Heart right ventricle (tissue), 16 donors: ENCODE results near the gene ADGRG6. TPM values are rescaled to one million over a fixed set of nuclear protein-coding genes. Genes with fewer than 3 reads are reported as not detected.

Experiments used
- ATAC-seq, 8 donors: fragments of 200-7000 bp; cut with Tn5 transposase; one replicate each; pipeline ENCODE4 v1.9.1; 2020; ENCODE audit warnings: mild to moderate bottlenecking in 8 of 8, moderate library complexity in 8 of 8, moderate number of reproducible peaks in 1 of 8
- DNase-seq, 2 donors: peaks; one replicate each; pipeline ENCODE4 v3.0.0-alpha.2; 2020
- H3K27ac ChIP-seq, 10 donors: fragments of 200-600 bp; sonication (generic) in 2 of 10; one replicate each; pipeline versions ENCODE4 v1.5.0 to v1.8.0; 2020 to 2022; ENCODE audit warnings: mild to moderate bottlenecking in 3 of 10
- H3K27me3 ChIP-seq, 7 donors: fragments of 200-600 bp; one replicate each; pipeline ENCODE4 v1.8.0; 2021 to 2022; ENCODE audit warnings: mild to moderate bottlenecking in 2 of 7
- H3K36me3 ChIP-seq, 9 donors: fragments of 200-600 bp; sonication (generic) in 1 of 9; one replicate each; pipeline versions ENCODE4 v1.5.0 to v1.8.0; 2020 to 2022; ENCODE audit warnings: mild to moderate bottlenecking in 2 of 9
- H3K4me1 ChIP-seq, 9 donors: fragments of 200-600 bp; sonication (generic) in 1 of 9; one replicate each; pipeline versions ENCODE4 v1.5.0 to v1.8.0; 2020 to 2022; ENCODE audit warnings: mild to moderate bottlenecking in 4 of 9
- H3K4me3 ChIP-seq, 10 donors: fragments of 200-600 bp; sonication (generic) in 2 of 10; one replicate each; pipeline versions ENCODE4 v1.5.0 to v1.8.0; 2020 to 2022; ENCODE audit warnings: mild to moderate bottlenecking in 7 of 10, moderate library complexity in 2 of 10
- H3K9me3 ChIP-seq, 11 donors: fragments of 200-600 bp in 10 of 11; sonication (generic) in 2 of 11; one replicate each; pipeline versions ENCODE4 v1.5.0 to v1.8.0; 2013 to 2022; ENCODE audit warnings: mild to moderate bottlenecking in 2 of 11, control low read depth in 1 of 11, moderate library complexity in 1 of 11
- CTCF ChIP-seq, 9 donors: fragments of 200-600 bp; sonication (generic) in 2 of 9; IDR thresholded peaks; one replicate each; pipeline versions ENCODE4 v1.5.0 to v1.8.0; 2021 to 2022; ENCODE audit warnings: antibody characterized with exemption in 9 of 9, mild to moderate bottlenecking in 5 of 9, moderate library complexity in 1 of 9
- WGBS, 2 donors: extraction: QIAGEN DNeasy Blood & Tissue Kit; methylation state at CpG; one replicate each; pipeline ENCODE4 v1.1.7; 2013; ENCODE audit warnings: inconsistent platforms in 1 of 2; 5-methylcytosine and 5-hydroxymethylcytosine counted together
- intact Hi-C, 10 donors: fragments of 100-400 bp; cut with DNase I; formaldehyde crosslinking; loops; one replicate each; pipeline versions ENCODE4 v1.11.1 to v1.14.2; 2022
- polyA plus RNA-seq, 2 donors: library from polyadenylated mRNA; stranded (reverse); fragments of 200-250 nt; gene quantifications; one replicate each; pipeline ENCODE4 v1.2.3, GENCODE V29; 2013
- total RNA-seq, 10 donors: library from RNA; stranded (reverse); fragmentation: NEBNext Ultra II Directional in 3 of 10; extraction: Animal tissue kit (Norgen Biotek cat#: 25700) in 3 of 10; gene quantifications; one replicate each; pipeline versions ENCODE4 v1.2.1 to v1.2.4, GENCODE V29; 2021 to 2023
- donor health status: Arrhythmogenic right ventricular cardiomyopathy.
- donor health status: ischemic (EF 13 %, LVEDD 7.1; RV severe dilation, severe dysfunction).
- donor health status: healthy with polysubstance abuse.
- donor health status: DM: no; HTN: yes; CAD: no.
- donor health status: DM: no; HTN: no; CAD: no.
- donor health status: ischemic (EF 25% LVEDD 6.9; RV normal size, moderate dysfunction).
- donor health status: ischemic (EF 25% LVEDD 5.7; RV mildly dilated, moderate dysfunction).
- donor health status: healthy.
- donor health status: DM: yes; HTN: yes; CAD: no.
- donor health status: Ischemic cardiomyopathy.
- donor health status: ischemic (EF 35%, LVEDD 5.7; RV mildly dilated, moderate dysfunction).
- donor health status: nonischemic (EF 11% LVEDD 7.7; RV severe dilation, severe dysfunction).
- donor health status: DM: yes; HTN: yes; CAD: no.
- donor health status: PGD.
- donor health status: ischemic (EF 29% LVEDD 5.4; RV normal size, mild dysfunction).
- donor health status: nonischemic (EF 23%, LVEDD 6.1; RV moderate dilation, normal function).

ADGRG6 gene
- total and polyA plus RNA-seq, 12 donors: 0.93 to 5.9 (median 3.1) TPM

DNA sequence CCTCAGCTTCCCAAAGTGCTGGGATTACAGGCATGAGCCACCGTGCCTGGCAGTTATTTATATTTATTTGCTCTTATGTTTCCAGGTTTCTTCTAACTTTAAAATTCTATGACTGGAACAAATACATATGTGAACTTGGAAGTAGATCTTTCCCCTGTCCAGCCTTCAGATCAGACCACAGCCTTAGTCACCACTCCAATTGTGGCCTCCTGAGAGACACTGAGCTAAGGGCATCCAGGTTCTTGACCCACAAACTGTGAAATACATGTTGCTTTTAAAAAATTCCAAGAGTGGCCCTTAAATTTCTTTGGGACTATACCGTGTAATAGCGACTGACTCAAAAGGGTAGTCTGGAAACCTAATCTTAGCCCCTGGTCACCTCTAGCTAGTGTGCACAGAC is 1.5 kb upstream of the ADGRG6 start:
- no peak for ATAC-seq
- Histone ChIP-seq H3K27ac (no peak overlapping the region), H3K27me3 (peaks cover 0 to 41% (median 32%) of the 10 kb centered on the region in 7 donors), H3K9me3 (peaks cover 0 to 7% (median 0%) of the 10 kb centered on the region in 11 donors), H3K36me3 (no peaks in the 10 kb centered on the region), H3K4me3 (no peak overlapping the region), H3K4me1 (peaks cover 0 to 18% (median 10%) of the 10 kb centered on the region in 9 donors)
- no peak for TF ChIP-seq CTCF (IDR thresholded peaks at IDR 0.05)
- intact Hi-C loops: no loop called here
- 88 to 95% methylated on average over 3 of the region's 3 CpGs for WGBS, 2 donors
- DNase-seq: no peak

DNA sequence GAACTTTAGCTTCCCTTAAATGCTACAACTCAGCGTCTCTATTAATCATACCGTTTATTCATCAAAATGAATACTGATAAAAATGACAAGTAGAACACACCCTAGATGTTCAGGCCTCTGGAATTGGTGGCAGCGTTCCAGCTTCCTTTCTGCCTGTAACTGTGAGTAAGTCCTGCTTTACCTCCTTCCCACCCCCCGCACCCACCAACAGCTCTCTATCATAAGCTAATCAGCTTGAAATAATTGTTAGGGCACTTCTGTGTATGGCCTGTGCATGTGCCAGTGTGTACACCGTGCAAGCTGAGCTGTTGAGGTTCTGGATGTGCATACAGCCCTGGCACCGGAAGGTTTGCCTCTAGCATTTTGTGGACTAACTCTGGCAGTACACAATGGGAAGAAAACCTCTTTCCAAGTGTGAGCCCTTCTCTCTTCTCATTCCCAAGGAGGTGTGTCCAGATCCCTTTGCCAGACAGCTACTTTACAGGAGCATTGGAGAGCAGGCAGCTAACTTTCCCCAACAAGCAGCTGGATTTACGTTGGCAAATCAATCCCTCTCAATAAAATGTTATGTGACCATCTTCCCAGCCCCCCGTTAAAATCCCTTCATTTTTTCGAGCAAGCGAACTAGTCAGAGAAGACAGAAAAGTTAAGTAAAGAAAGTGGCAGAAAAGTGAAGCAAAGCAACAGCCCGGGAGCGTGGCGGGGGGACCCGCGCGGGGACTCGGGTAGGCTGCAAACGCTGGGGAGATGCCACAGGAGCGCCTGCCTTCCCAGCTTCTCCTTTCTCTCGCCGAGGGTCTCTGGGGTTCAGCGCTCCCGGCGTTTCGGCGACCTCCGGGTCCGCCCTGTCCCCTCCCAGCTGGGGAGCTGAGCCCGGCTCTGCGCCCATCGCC is 803 bp upstream of the ADGRG6 start:
- Histone ChIP-seq H3K27me3 (peaks cover 0 to 43% (median 34%) of the 10 kb centered on the region in 7 donors), H3K4me3 (peak overlapping the region; percentile 28 to 63 (median 57)), H3K36me3 (no peaks in the 10 kb centered on the region), H3K9me3 (peaks cover 0 to 7% (median 0%) of the 10 kb centered on the region in 11 donors), H3K27ac (peak overlapping the region in 4 of 10 donors; percentile 42 to 65 (median 47)), H3K4me1 (peaks cover 0 to 18% (median 10%) of the 10 kb centered on the region in 9 donors)
- WGBS, 2 donors: 6% methylated on average over 31 of the region's 31 CpGs
- no peak for TF ChIP-seq CTCF (IDR thresholded peaks at IDR 0.05)
- DNase-seq (peak in 1 of 2 donors; percentile 13), ATAC-seq (peak in 6 of 8 donors; percentile 18 to 45 (median 28))
- intact Hi-C loops: no loop called here

GRCh38 chr6:142302421-142303175 is 791 bp downstream of the ADGRG6 start:
- no peak for ATAC-seq
- H3K36me3 ChIP-seq: no peaks in the 10 kb centered on the region
- peak overlapping the region in 9 of 10 donors; percentile 28 to 63 (median 57) for H3K4me3 ChIP-seq
- no peak for DNase-seq
- intact Hi-C loops: no loop called here
- H3K4me1 ChIP-seq: peaks cover 0 to 18% (median 10%) of the 10 kb centered on the region in 9 donors
- no peak for TF ChIP-seq CTCF (IDR thresholded peaks at IDR 0.05)
- H3K27ac ChIP-seq: peak overlapping the region in 1 of 10 donors; percentile 65
- H3K27me3 ChIP-seq: peaks cover 0 to 49% (median 34%) of the 10 kb centered on the region in 7 donors
- H3K9me3 ChIP-seq: peaks cover 0 to 7% (median 0%) of the 10 kb centered on the region in 11 donors
- 72 to 73% methylated on average over 18 of the region's 18 CpGs for WGBS, 2 donors

DNA sequence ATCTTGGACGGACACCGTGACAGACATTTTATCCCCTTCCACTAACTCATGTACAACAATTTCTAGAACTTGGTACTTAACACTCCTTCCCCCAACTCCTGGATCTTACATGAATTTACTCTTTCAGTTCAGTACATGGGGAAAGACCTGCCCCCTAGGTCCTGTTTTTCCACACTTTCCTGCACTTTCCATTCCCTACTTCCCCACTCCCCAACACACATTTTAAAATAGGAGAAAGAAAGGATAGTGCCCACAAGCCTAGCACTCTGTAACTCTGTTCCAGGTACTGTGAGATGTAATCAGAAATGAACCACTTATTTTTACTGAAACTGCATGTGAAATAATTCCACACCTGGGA is 1.3 kb downstream of the ADGRG6 start:
- ATAC-seq: no peak
- peaks cover 0 to 49% (median 34%) of the 10 kb centered on the region in 7 donors for H3K27me3 ChIP-seq
- intact Hi-C loops: no loop called here
- peaks cover 0 to 18% (median 10%) of the 10 kb centered on the region in 9 donors for H3K4me1 ChIP-seq
- peak overlapping the region in 1 of 10 donors; percentile 62 for H3K4me3 ChIP-seq
- no peaks in the 10 kb centered on the region for H3K36me3 ChIP-seq
- H3K27ac ChIP-seq: no peak overlapping the region
- H3K9me3 ChIP-seq: peaks cover 0 to 7% (median 0%) of the 10 kb centered on the region in 11 donors
- 95 to 96% methylated on average over 2 of the region's 2 CpGs for WGBS, 2 donors
- no peak for TF ChIP-seq CTCF (IDR thresholded peaks at IDR 0.05)
- DNase-seq: no peak
